ENCODE data around the gene THRAP3.
"Not testable (repeated sequence)": the region's sequence is repeated elsewhere in the genome, so short reads cannot be mapped to it uniquely, and the experiment has no call there.

THRAP3 gene

GRCh38 chr1:36251794-36252481 lies 27.7 kb downstream of the THRAP3 start:
- no peak for DNase-seq (ENCODE audit: low read depth)

DNA sequence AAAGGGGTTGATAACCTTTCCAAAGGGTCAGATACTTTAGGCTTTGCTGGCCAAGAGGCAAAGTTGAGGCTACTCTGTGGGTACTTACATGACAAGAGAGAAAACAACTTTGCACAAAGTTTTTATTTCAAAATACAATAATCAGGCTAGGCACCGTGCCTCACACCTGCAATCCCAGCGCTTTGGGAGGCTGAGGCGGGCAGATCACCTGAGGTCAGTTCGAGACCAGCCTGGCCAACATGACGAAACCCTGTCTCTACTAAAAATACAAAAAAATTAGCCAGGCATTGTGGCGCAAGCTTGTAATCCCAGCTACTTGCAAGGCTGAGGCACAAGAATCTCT lies 28.2 kb downstream of the THRAP3 start:
- not testable (repeated sequence) for DNase-seq (ENCODE audit: low read depth)

DNA sequence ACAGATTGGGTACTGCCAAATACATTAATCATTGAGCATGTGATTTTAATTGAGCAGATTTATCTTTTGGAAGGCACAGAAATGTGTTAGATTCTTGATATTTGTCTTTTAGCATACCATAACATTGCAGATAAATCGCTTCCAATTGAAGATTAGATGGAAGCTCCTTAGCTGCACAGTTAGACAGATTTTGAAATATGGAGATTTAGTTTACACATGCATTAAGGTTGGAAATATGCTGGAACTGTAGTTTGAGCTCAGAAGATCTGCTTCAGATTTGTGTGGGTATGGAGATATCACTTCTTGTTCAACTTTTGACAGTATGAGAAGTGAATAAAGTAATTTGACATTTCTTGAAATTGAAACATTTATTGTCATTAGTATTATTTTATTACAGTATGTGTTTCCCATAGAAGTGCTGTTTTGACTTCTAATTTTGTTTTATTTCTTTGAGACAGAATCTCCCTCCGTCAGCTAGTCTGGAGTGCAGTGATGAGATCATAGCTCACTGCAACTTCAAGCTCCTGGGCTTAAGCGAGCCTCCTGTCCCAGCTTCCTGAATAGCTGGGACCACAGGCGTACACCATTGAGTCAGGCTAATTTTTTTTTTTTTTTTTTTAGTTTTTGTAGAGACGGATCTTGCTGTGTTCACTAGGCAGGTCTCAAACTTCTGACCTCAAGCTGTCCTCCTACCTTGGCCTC lies 29.1 kb downstream of the THRAP3 start:
- no peak for DNase-seq (ENCODE audit: low read depth)

GRCh38 chr1:36256558-36257374 lies 32.5 kb downstream of the THRAP3 start:
- DNase-seq (ENCODE audit: low read depth) = no peak

GRCh38 chr1:36257375-36257767 lies 33.1 kb downstream of the THRAP3 start:
- no peak for DNase-seq (ENCODE audit: low read depth)

DNA sequence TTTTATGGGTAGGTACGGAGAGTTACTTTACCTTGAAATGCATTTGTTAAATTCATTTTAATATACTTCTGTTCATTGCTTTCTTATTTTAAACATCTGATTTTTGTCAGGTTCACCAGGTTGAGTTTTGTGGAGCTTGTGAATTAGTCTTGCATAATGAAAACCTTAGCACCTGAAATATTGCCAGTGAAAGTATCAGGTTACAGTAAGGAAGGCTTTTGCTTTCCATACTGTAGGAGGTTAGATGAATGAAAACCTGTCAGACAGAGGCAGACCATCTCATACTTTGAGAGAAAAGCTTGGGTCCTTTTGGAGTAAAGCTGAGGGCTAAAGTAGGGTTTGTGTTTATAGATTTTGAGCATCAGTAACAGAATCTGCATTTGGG lies 34.7 kb downstream of the THRAP3 start:
- no peak for DNase-seq (ENCODE audit: low read depth)

DNA sequence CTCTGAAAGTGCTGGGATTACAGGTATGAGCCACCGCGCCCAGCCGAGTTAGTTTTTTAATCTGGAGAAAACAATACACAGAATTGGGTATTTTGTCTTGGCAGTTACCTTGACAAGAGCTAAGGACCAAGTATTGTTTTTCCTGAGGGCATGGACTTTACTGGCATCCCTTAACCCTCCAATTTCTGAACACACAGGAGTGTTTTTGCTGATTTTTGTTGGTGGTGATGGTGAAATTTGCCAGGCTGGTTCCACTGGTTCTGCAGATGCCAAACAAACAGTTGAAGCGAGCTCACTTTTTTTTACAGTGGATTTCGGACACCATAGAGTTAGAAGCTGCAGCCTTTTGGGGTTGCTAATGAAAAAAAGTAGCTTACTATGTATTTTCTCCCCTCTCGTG lies 44.7 kb downstream of the THRAP3 start:
- no peak for DNase-seq (ENCODE audit: low read depth)

DNA sequence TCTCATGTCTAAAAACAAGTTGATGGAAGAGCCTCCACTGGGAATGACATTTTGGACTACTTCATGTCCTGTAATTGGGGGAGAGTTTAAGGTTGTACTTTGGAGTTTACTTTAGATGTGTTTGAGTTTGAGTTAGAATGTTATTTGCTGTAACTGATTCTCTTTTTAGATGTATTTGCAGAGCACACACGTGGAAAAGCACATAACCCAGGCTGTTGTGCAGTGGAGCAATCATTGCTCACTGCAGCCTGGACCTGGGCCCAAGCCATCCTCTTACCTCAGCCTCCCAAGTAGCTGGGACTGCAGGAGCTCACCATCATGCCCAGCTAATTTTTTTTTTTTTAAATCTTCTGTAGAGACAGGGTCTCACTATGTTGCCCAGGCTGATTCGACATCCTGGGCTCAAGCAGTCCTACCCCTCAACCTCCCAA lies 45.2 kb downstream of the THRAP3 start:
- no peak for DNase-seq (ENCODE audit: low read depth)

- DNase-seq (ENCODE audit: low read depth) = no peak
Measured at GRCh38 chr1:36273024-36273423, 48.8 kb downstream of the THRAP3 start.

DNA sequence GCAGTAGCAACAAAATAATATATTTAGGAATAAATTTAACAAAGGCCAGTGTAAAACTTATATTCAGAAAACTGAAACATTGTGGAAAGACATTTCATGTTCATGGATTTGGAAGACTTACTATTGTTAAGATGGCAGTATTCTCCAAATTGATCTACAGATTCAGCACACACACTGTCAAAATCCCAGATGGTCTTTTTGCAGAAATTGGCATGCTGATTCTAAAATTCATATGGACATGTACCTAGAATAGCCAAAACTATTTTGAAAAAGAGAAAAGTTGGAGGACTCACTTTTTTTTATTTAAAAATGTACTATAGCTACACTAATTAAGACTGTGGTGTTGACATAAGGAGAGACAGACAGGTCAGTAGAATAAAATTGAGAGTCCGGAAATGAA lies 50.0 kb downstream of the THRAP3 start:
- no peak for DNase-seq (ENCODE audit: low read depth)

DNA sequence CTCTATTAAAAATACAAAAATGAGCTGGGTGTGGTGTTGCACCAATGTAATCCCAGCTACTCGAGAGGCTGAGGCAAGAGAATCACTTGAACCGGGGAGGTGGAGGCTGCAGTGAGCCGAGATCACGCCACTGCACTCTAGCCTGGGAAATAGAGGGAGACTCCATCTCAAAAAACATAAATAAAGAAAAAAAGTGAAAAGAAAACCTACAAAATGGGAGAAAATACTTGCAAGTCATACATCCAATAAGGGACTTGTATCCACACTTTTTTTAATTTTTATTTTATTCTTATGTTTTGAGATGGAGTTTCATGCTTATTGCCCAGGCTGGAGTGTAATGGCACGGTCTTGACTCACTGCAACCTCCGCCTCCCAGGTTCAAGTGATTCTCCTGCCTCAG lies 52.4 kb downstream of the THRAP3 start:
- DNase-seq (ENCODE audit: low read depth) = no peak

DNA sequence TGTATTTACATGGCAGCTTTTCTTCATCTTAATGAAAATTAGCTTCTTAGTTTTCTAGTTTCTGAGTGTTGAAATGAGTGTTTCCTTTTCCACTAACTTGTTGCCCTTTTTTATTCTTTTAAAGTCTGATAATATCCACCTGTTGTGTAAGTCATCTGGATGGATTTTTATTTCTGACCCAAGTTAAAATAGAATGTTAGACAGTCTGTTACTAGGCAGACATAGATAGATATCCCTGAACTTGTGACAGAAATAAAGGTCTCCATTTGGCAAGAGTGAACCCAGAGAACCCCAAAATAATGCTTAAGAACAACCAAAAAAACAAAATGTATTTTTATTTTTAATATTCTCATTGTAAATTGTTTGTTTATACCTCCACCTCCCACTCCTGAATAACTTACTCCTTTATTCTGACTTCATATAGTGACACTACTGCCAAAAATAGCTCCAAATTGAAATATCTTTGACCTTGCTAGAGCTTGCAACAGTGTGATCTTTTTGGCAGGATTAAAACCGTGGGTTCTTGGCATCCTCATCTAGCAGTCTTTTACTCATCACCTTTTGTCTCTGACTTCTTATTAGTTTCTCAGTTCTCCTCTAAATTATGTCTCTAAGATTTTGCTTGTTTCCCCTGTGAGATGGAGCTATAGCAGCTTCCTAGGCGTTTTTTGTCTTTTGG lies 55.0 kb downstream of the THRAP3 start:
- DNase-seq (ENCODE audit: low read depth) = no peak

DNA sequence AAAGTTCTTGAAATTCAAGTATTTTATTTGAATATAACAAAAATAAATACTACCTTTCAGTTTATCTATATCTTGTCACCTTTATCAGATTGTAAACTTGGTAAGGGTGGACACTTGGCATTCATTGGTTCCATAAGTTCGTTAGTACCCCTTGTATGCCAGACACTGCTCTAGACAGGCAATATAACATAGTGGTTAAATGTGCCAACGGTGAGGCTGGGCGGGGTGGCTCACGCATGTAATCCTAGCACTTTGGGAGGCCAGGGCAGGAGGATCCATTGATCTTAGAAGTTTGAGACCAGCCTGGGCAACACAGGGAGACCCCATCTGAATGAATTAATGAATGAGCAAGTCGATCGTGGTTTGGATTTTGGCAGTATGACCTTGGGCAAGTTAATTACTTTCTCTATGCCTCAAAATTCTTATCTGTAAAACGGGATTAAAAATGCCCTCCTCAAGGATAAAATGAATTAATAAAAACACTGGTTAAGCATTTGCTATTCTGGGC lies 55.6 kb downstream of the THRAP3 start:
- DNase-seq (ENCODE audit: low read depth) = no peak

GRCh38 chr1:36284061-36284460 lies 59.8 kb downstream of the THRAP3 start:
- no peak for DNase-seq (ENCODE audit: low read depth)

- DNase-seq (ENCODE audit: low read depth) = no peak
Measured at GRCh38 chr1:36284517-36284916, 60.3 kb downstream of the THRAP3 start.

DNA sequence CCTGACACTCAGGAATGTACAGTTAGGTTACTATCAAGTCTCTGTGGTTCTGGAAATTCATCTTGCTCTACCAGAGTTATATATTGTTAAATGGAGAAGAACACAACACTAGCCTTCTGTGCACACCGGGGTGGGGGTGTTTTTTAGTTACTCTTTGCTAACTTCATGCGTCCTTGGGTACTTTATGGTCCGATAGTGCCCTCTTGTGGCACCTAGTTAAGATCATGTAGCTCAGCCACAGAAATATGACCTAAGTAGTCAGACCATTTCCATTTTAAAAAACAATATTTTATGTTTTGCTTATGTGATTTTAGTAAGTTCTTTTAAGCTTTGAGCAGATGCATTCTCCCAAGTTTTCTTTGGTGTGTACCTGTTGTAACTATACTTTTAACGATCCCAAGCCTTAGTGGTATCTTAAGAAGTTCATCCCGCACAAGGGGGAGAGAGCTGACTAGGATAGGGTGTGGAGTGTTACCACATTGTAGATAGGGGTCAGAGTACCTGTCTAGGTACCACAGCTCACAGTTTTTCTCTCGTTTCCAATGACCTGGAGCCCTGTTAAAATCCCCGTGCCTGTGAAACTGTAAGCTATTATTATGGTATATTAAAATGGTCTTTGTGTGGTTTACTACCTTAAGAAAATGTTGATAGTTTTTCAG lies 61.3 kb downstream of the THRAP3 start:
- DNase-seq (ENCODE audit: low read depth) = no peak

- no peak for DNase-seq (ENCODE audit: low read depth)
Measured at GRCh38 chr1:36286802-36287201, 62.6 kb downstream of the THRAP3 start.

- DNase-seq (ENCODE audit: low read depth) = no peak
Measured at GRCh38 chr1:36287595-36287994, 63.4 kb downstream of the THRAP3 start.

DNA sequence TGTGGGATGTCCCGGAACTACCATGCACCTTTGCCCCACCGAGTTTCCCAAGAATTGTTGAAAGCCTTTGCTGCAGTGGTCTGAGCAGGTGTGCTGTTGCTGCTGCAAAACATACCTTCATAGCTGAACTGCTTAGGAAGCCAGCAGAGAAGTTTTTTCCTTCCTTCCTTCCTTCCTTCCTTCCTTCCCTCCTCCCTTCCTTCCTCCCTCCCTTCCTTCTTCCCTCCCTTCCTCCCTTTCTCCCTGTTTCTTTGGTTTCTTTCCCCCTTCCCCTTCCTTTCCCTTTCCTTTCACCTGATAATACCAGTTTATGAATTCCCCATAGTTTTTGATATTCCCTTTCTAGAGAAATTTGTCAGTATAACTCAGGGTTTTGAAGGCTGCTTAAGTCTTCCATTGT lies 71.1 kb downstream of the THRAP3 start:
- DNase-seq (ENCODE audit: low read depth) = no peak

DNA sequence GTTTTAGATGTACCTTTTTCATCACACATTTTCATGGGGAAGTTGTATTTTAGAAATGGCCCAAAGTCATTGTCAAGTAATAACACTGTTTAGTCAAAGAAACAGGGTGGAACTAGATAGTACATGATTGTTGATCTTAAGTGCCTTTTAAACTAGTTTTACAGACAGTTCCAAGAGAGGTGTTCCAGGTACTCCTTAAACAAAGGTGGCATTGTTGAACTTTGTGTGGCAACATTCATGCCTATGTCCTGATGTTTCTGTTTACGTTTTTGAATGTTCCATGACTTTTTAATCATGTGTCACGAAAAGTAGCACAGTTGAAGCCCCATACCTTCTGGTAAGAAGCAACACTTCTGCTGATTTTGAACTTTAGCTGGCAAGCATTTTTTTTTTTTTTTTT lies 72.8 kb downstream of the THRAP3 start:
- no peak for DNase-seq (ENCODE audit: low read depth)

DNA sequence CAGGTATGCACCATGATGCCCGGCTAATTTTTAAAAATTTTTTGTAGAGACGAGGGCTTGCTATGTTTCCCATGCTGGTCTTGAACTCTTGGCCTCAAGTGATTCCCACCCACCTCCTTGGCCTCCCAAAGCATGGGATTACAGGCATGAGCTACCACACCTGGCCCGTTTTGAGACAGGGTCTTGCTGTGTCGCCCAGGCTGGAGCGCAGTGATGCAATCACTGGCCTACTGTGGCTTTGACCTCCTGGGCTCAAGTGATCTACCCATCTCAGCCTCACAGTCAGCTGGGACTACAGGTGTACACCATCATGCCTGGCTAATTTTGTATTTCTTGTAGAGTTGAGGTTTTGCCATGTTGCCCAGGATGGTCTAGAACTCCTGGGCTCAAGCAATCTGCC lies 74.4 kb downstream of the THRAP3 start:
- no peak for DNase-seq (ENCODE audit: low read depth)

DNA sequence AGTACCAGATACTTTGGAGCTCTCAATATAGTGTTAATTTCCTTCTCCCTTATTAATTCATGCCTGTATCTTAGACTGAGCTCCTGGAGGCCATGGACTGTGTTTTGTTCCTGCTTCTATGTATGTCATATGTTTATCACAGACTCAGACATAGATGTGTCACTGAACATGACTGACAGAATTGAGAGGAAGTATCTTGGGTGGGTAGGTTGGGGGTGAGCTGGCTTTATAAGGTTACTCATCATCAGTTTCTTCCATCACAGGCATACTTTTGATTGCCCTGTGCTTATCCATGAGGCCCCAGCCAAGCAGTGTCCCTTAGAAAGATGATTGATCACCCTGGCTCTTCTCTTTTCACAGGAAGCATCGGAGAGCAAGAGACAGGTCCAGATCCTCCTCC lies 76.3 kb downstream of the THRAP3 start:
- no peak for DNase-seq (ENCODE audit: low read depth)
